Esophagus squamous epithelium (tissue), 4 donors: ENCODE data around the gene CALHM3.

Source experiments
- POLR2A ChIP-seq, 4 donors: fragments of 450-650 bp; IDR thresholded peaks; one replicate each; pipeline ENCODE4 v1.6.1; 2017; ENCODE audit warnings: antibody characterized with exemption in 4 of 4, mild to moderate bottlenecking in 4 of 4, moderate library complexity in 3 of 4
- TF ChIP-seq, protein P1 (sequence below), 6 experiments: fragments of 450-650 bp in 4 of 6; fragments of 200-600 bp in 2 of 6; sonication (generic) in 2 of 6; IDR thresholded peaks; one replicate each; pipeline ENCODE4 v1.5.1; 2016 to 2019; ENCODE audit warnings: antibody characterized with exemption in 6 of 6, mild to moderate bottlenecking in 4 of 6, moderate library complexity in 4 of 6

DNA sequence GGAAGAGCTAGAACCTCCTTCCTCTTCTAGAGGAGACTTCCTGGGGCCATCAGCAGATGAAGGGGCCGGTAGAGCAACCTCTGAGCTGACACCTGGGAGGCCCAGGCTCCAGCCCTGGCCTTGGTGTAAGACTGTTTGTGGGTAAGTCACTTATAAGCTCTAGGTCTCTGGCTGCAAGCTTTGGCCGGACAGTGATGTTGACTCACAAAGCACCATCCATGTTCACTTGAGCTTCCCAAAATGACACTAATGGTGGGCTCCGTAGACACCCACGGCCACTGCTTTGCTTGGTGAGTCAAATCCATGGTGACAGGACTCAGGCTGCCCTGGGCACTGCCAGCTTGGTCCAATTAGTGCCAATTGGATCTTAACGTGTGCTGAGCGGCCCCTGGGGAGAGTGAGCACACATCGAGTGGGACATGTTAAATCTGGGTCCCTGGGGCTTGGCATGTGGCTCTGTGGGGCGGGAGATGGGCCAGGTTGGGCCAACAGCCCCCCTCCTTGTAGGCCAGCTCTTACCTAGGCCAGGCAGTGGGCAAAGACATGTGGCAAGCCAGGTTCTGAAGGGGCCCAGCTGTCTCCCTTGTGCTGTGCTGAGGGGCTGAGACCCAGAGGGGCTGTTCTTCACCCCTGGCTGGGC, 31.1 kb upstream of the CALHM3 start:
- TF ChIP-seq, protein P1, sequence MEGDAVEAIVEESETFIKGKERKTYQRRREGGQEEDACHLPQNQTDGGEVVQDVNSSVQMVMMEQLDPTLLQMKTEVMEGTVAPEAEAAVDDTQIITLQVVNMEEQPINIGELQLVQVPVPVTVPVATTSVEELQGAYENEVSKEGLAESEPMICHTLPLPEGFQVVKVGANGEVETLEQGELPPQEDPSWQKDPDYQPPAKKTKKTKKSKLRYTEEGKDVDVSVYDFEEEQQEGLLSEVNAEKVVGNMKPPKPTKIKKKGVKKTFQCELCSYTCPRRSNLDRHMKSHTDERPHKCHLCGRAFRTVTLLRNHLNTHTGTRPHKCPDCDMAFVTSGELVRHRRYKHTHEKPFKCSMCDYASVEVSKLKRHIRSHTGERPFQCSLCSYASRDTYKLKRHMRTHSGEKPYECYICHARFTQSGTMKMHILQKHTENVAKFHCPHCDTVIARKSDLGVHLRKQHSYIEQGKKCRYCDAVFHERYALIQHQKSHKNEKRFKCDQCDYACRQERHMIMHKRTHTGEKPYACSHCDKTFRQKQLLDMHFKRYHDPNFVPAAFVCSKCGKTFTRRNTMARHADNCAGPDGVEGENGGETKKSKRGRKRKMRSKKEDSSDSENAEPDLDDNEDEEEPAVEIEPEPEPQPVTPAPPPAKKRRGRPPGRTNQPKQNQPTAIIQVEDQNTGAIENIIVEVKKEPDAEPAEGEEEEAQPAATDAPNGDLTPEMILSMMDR (IDR thresholded peaks at IDR 0.05): no peak
- no peak for TF ChIP-seq POLR2A (IDR thresholded peaks at IDR 0.05)
